Endodermal cell (in vitro differentiated cells): ENCODE data around the gene RALGPS1. TPM values are rescaled to one million over a fixed set of nuclear protein-coding genes. Genes with fewer than 3 reads are reported as not detected.

ENCODE experiments used
- DNase-seq: peaks from one replicate; pipeline ENCODE4 v3.0.0-alpha.2; 2017
- H3K27ac ChIP-seq: 2 replicates; pipeline ENCODE4 v1.5.1; 2013; ENCODE audit warnings: mild to moderate bottlenecking, low read depth, low read length, moderate library complexity
- H3K27me3 ChIP-seq: 2 replicates; pipeline ENCODE4 v1.6.1; 2013; ENCODE audit warnings: mild to moderate bottlenecking, low read length, moderate library complexity; ENCODE audit not compliant: insufficient read depth, control insufficient read depth, poor library complexity, severe bottlenecking
- H3K36me3 ChIP-seq: 2 replicates; pipeline ENCODE4 v1.7.0; 2013; ENCODE audit warnings: mild to moderate bottlenecking, low read length, moderate library complexity; ENCODE audit not compliant: control insufficient read depth, insufficient read depth
- H3K4me1 ChIP-seq: one replicate; pipeline ENCODE4 v1.7.0; 2013; ENCODE audit warnings: low read length; ENCODE audit not compliant: control insufficient read depth, insufficient read depth
- H3K4me3 ChIP-seq: 2 replicates; pipeline ENCODE4 v1.5.1; 2013; ENCODE audit warnings: mild to moderate bottlenecking, low read length, moderate library complexity
- H3K9ac ChIP-seq: 2 replicates; pipeline ENCODE4 v1.6.1; 2013; ENCODE audit warnings: mild to moderate bottlenecking, low read length, moderate library complexity; ENCODE audit not compliant: poor library complexity, severe bottlenecking; ENCODE audit errors: extremely low read depth
- H3K9me3 ChIP-seq: 2 replicates; pipeline ENCODE4 v1.6.1; 2013; ENCODE audit warnings: mild to moderate bottlenecking, low read length, moderate library complexity; ENCODE audit not compliant: control insufficient read depth
- H3K27ac Mint-ChIP-seq: 2 replicates; pipeline ENCODE4 v1.8.0; 2020; ENCODE audit warnings: mixed read lengths
- H3K27me3 Mint-ChIP-seq: 2 replicates; pipeline ENCODE4 v1.8.0; 2021; ENCODE audit warnings: mild to moderate bottlenecking, mixed read lengths; ENCODE audit not compliant: insufficient read depth
- H3K36me3 Mint-ChIP-seq: 2 replicates; pipeline ENCODE4 v1.8.0; 2020; ENCODE audit warnings: low read depth, mixed read lengths
- H3K4me1 Mint-ChIP-seq: 2 replicates; pipeline ENCODE4 v1.8.0; 2020; ENCODE audit warnings: mixed read lengths
- H3K4me3 Mint-ChIP-seq: 2 replicates; pipeline ENCODE4 v1.8.0; 2020; ENCODE audit warnings: mild to moderate bottlenecking, moderate library complexity, mixed read lengths
- H3K9me3 Mint-ChIP-seq: 2 replicates; pipeline ENCODE4 v1.8.0; 2020; ENCODE audit warnings: mild to moderate bottlenecking, mixed read lengths
- CTCF ChIP-seq: fragments of 200-600 bp; sonication (generic); conservative IDR thresholded peaks from 2 replicates; pipeline ENCODE4 v1.5.0; 2021; ENCODE audit warnings: antibody characterized with exemption, mild to moderate bottlenecking
- WGBS, 2 experiments: methylation state at CpG; one replicate each; pipeline versions ENCODE4 v1.1.5 to v1.1.7; 2013; ENCODE audit warnings: missing lambda C conversion rate in 2 of 2, mixed read lengths in 1 of 2; ENCODE audit not compliant: insufficient coverage in 1 of 2, insufficient read length in 1 of 2; 5-methylcytosine and 5-hydroxymethylcytosine counted together
- total RNA-seq, 2 donors: library from RNA; stranded (reverse); fragmentation: NEBNext Ultra II Directional in 1 of 2; extraction: Animal tissue kit (Norgen Biotek cat#: 25700) in 1 of 2; gene quantifications; 2 replicates in 1 of 2; 3 replicates in 1 of 2; pipeline ENCODE4 v1.2.1, GENCODE V29; 2021

Gene RALGPS1
- total RNA-seq, 2 donors from 2014 or later: 23.3 to 25.0 TPM

- H3K4me1 ChIP-seq: peaks cover 13% of the 10 kb centered on the region
- no peak overlapping the region for H3K4me3 Mint-ChIP-seq
- peaks cover 36% of the 10 kb centered on the region for H3K4me1 Mint-ChIP-seq
- WGBS, 2 experiments: 7 to 35% methylated on average over 2 of the region's 2 CpGs
- no peak overlapping the region for H3K9ac ChIP-seq
- peaks cover 11% of the 10 kb centered on the region for H3K9me3 Mint-ChIP-seq
- no peak overlapping the region for H3K4me3 ChIP-seq
- no peaks in the 10 kb centered on the region for H3K27me3 Mint-ChIP-seq
- H3K9me3 ChIP-seq: peaks cover 19% of the 10 kb centered on the region
- peak overlapping the region; percentile 92 for H3K27ac ChIP-seq
- TF ChIP-seq CTCF: no peak
- no peaks in the 10 kb centered on the region for H3K36me3 ChIP-seq
- H3K36me3 Mint-ChIP-seq: peaks cover 28% of the 10 kb centered on the region
- H3K27ac Mint-ChIP-seq: no peak overlapping the region
- H3K27me3 ChIP-seq: no peaks in the 10 kb centered on the region
- no peak for DNase-seq
Measured at GRCh38 chr9:127075624-127076372, 161.2 kb downstream of the RALGPS1 start.

- TF ChIP-seq CTCF: no peak
- peaks cover 19% of the 10 kb centered on the region for H3K36me3 Mint-ChIP-seq
- WGBS, 2 experiments: 74 to 83% methylated on average over 3 to 5 of the region's 5 CpGs
- H3K9ac ChIP-seq: no peak overlapping the region
- peaks cover 36% of the 10 kb centered on the region for H3K4me1 Mint-ChIP-seq
- H3K4me3 Mint-ChIP-seq: no peak overlapping the region
- no peak overlapping the region for H3K4me3 ChIP-seq
- peaks cover 13% of the 10 kb centered on the region for H3K4me1 ChIP-seq
- peak; percentile 62 for DNase-seq
- no peaks in the 10 kb centered on the region for H3K36me3 ChIP-seq
- no peaks in the 10 kb centered on the region for H3K27me3 Mint-ChIP-seq
- peaks cover 11% of the 10 kb centered on the region for H3K9me3 ChIP-seq
- peak overlapping the region; percentile 62 for H3K27ac Mint-ChIP-seq
- H3K27me3 ChIP-seq: no peaks in the 10 kb centered on the region
- no peak overlapping the region for H3K27ac ChIP-seq
- peaks cover 6% of the 10 kb centered on the region for H3K9me3 Mint-ChIP-seq
Measured at GRCh38 chr9:127076860-127077643, 162.5 kb downstream of the RALGPS1 start.

- Histone ChIP-seq H3K9me3 (peaks cover 8% of the 10 kb centered on the region), H3K36me3 (no peaks in the 10 kb centered on the region), H3K27ac (no peak overlapping the region), H3K27me3 (no peaks in the 10 kb centered on the region), H3K9ac (no peak overlapping the region), H3K4me1 (peaks cover 13% of the 10 kb centered on the region), H3K4me3 (no peak overlapping the region)
- peaks cover 2% of the 10 kb centered on the region for H3K9me3 Mint-ChIP-seq
- no peak overlapping the region for H3K4me3 Mint-ChIP-seq
- H3K27ac Mint-ChIP-seq: no peak overlapping the region
- peaks cover 36% of the 10 kb centered on the region for H3K4me1 Mint-ChIP-seq
- no peaks in the 10 kb centered on the region for H3K27me3 Mint-ChIP-seq
- 62 to 84% methylated on average over 2 of the region's 2 CpGs for WGBS, 2 experiments
- peaks cover 15% of the 10 kb centered on the region for H3K36me3 Mint-ChIP-seq
- TF ChIP-seq CTCF: no peak
- DNase-seq: no peak
Measured at GRCh38 chr9:127077644-127077946, 163.0 kb downstream of the RALGPS1 start.
